H1 (cell line): ENCODE measurements around the gene ARHGAP28. TPM values are rescaled to one million over a fixed set of nuclear protein-coding genes. Genes with fewer than 3 reads are reported as not detected.

Experiments used
- CHD7 ChIP-seq: fragments of 300-600 bp; sonication (generic); IDR thresholded peaks from 2 replicates; pipeline ENCODE4 v1.7.1; 2012; ENCODE audit warnings: low read length, moderate library complexity, mild to moderate bottlenecking, inconsistent platforms; ENCODE audit not compliant: insufficient replicate concordance
- CTBP2 ChIP-seq: IDR thresholded peaks from 2 replicates; pipeline ENCODE4 v1.7.0; 2011; ENCODE audit warnings: borderline replicate concordance, mild to moderate bottlenecking, moderate library complexity, mixed read lengths, low read length; ENCODE audit not compliant: insufficient read depth, insufficient read length
- FOSL1 ChIP-seq: IDR thresholded peaks from 2 replicates; pipeline ENCODE4 v1.6.1; 2011; ENCODE audit warnings: mild to moderate bottlenecking, low read depth, low read length, moderate library complexity; ENCODE audit not compliant: insufficient read depth
- HDAC2 ChIP-seq, 2 experiments: fragments of 300-600 bp in 1 of 2; sonication (generic) in 1 of 2; IDR thresholded peaks; 2 replicates each; pipeline ENCODE4 v1.6.1; 2011 to 2012; ENCODE audit warnings: low read depth in 2 of 2, low read length in 2 of 2, mild to moderate bottlenecking in 2 of 2, moderate library complexity in 2 of 2, borderline replicate concordance in 1 of 2, inconsistent platforms in 1 of 2
- HDAC6 ChIP-seq: IDR thresholded peaks from one replicate; pipeline ENCODE4 v1.7.1; 2012; ENCODE audit warnings: low read depth, mild to moderate bottlenecking, inconsistent platforms, low read length, moderate library complexity
- POLR2AphosphoS5 ChIP-seq: IDR thresholded peaks from 2 replicates; pipeline ENCODE4 v1.6.1; 2011; ENCODE audit warnings: low read depth, low read length
- RAD21 ChIP-seq, 2 experiments: IDR thresholded peaks in 1 of 2; conservative IDR thresholded peaks in 1 of 2; 2 replicates each; pipeline ENCODE4 v1.6.1; 2011; ENCODE audit warnings: low read depth in 2 of 2, low read length in 2 of 2, improper control_type of control experiment in 1 of 2, inconsistent platforms in 1 of 2, mild to moderate bottlenecking in 1 of 2, moderate library complexity in 1 of 2
- SIX5 ChIP-seq: IDR thresholded peaks from 2 replicates; pipeline ENCODE4 v1.6.1; 2011; ENCODE audit warnings: mild to moderate bottlenecking, low read depth, low read length
- SP2 ChIP-seq: IDR thresholded peaks from 2 replicates; pipeline ENCODE4 v1.6.1; 2012; ENCODE audit warnings: mild to moderate bottlenecking, low read length, inconsistent platforms
- TAF1 ChIP-seq: IDR thresholded peaks from 2 replicates; pipeline ENCODE4 v1.6.1; 2011; ENCODE audit warnings: mild to moderate bottlenecking, low read depth, low read length
- polyA plus RNA-seq, 7 experiments: library from polyadenylated mRNA; depleted of rRNA in 3 of 7; stranded (reverse) in 5 of 7; unstranded in 2 of 7; fragments of >200 nt in 5 of 7; fragments of 200-250 nt in 2 of 7; gene quantifications; 1 replicate in 5 of 7; 2 replicates in 1 of 7; 4 replicates in 1 of 7; pipeline versions ENCODE4 v1.2.1 to v1.2.3, GENCODE V29; 2011 to 2013; ENCODE audit warnings: missing spikeins in 2 of 7, mixed read lengths in 2 of 7
- total RNA-seq: library from RNA; stranded (reverse); fragmentation: NEBNext Ultra II Directional; extraction: Animal tissue kit (Norgen Biotek cat#: 25700); gene quantifications from 2 replicates; pipeline ENCODE4 v1.2.1, GENCODE V29; 2021

ARHGAP28 gene
- total and polyA plus RNA-seq, 2 of the 8 experiments (the other 6 are each of a cell fraction or from before 2014, with no cell fraction given), result 2.9 to 14.4 TPM

- TF ChIP-seq CHD7, result no peak
- no peak for TF ChIP-seq TAF1
- no peak for TF ChIP-seq CTBP2
- TF ChIP-seq POLR2AphosphoS5, result no peak
- no peak for TF ChIP-seq RAD21 (IDR thresholded peaks at IDR 0.05 in 1 of 2, conservative IDR thresholded peaks at IDR 0.05 in 1 of 2; ENCODE audit: low read depth in 2 of 2, low read length in 2 of 2)
- no peak for TF ChIP-seq SIX5
- no peak for TF ChIP-seq FOSL1
- TF ChIP-seq HDAC6, result no peak
- TF ChIP-seq HDAC2 (IDR thresholded peaks at IDR 0.05; ENCODE audit: borderline replicate concordance in 1 of 2, low read depth in 2 of 2, low read length in 2 of 2), result no peak
- no peak for TF ChIP-seq SP2
Observed at GRCh38 chr18:6719098-6719846, 10.2 kb upstream of the ARHGAP28 start (continued).
